GM12878 (cell line): Measurements from ENCODE around the gene WNK1. TPM values are rescaled to one million over a fixed set of nuclear protein-coding genes. Genes with fewer than 3 reads are reported as not detected.
A peak's percentile ranks its signal among the peaks of the same experiment; 100 is the strongest.

Source experiments
- ATF2 ChIP-seq: IDR thresholded peaks from 2 replicates; pipeline ENCODE4 v1.6.1; 2012; ENCODE audit warnings: low read length, inconsistent platforms
- BHLHE40 ChIP-seq, 2 experiments: fragments of 450-650 bp in 1 of 2; IDR thresholded peaks; 2 replicates each; pipeline ENCODE4 v1.6.1; 2011 to 2017; ENCODE audit warnings: low read depth in 2 of 2, borderline replicate concordance in 1 of 2, improper control_type of control experiment in 1 of 2, low read length in 1 of 2, mild to moderate bottlenecking in 1 of 2
- E2F8 ChIP-seq: fragments of 450-650 bp; IDR thresholded peaks from 2 replicates; pipeline ENCODE4 v1.6.1; 2018; ENCODE audit warnings: mild to moderate bottlenecking, low read depth, moderate library complexity; ENCODE audit not compliant: partially characterized antibody
- E4F1 ChIP-seq: fragments of 450-650 bp; IDR thresholded peaks from 2 replicates; pipeline ENCODE4 v1.6.1; 2018; ENCODE audit warnings: borderline replicate concordance, mild to moderate bottlenecking; ENCODE audit not compliant: partially characterized antibody
- ESRRA ChIP-seq: IDR thresholded peaks from 2 replicates; pipeline ENCODE4 v1.6.1; 2012; ENCODE audit warnings: mild to moderate bottlenecking, low read length, improper control_type of control experiment
- IRF4 ChIP-seq: IDR thresholded peaks from 2 replicates; pipeline ENCODE4 v1.6.1; 2011; ENCODE audit warnings: low read depth, low read length
- KAT2A ChIP-seq: conservative IDR thresholded peaks from 2 replicates; pipeline ENCODE4 v1.6.1; 2011; ENCODE audit warnings: low read depth, low read length; ENCODE audit not compliant: control insufficient read depth
- RB1 ChIP-seq: fragments of 450-650 bp; formaldehyde crosslinking; IDR thresholded peaks from 2 replicates; pipeline ENCODE4 v1.6.1; 2017; ENCODE audit warnings: mild to moderate bottlenecking, borderline replicate concordance
- RBBP5 ChIP-seq: fragments of 200-600 bp; sonication (generic); conservative IDR thresholded peaks from 2 replicates; pipeline ENCODE4 v1.6.1; 2016
- RELA ChIP-seq: fragments of 450-650 bp; IDR thresholded peaks from 2 replicates; pipeline ENCODE4 v1.8.0; 2014; ENCODE audit warnings: borderline replicate concordance; ENCODE audit not compliant: partially characterized antibody
- RUNX3 ChIP-seq: IDR thresholded peaks from 2 replicates; pipeline ENCODE4 v1.6.1; 2012; ENCODE audit warnings: low read length, inconsistent platforms
- SIX5 ChIP-seq: IDR thresholded peaks from 2 replicates; pipeline ENCODE4 v1.6.1; 2011; ENCODE audit warnings: mild to moderate bottlenecking, low read depth, low read length, moderate library complexity; ENCODE audit not compliant: severe bottlenecking
- ZBED1 ChIP-seq: IDR thresholded peaks from 2 replicates; pipeline ENCODE4 v1.6.1; 2016; ENCODE audit warnings: borderline replicate concordance
- ZBTB40 ChIP-seq: fragments of 450-650 bp; IDR thresholded peaks from 2 replicates; pipeline ENCODE4 v1.6.1; 2016; ENCODE audit warnings: mild to moderate bottlenecking, moderate library complexity, borderline replicate concordance
- ZNF207 ChIP-seq: fragments of 450-650 bp; IDR thresholded peaks from 2 replicates; pipeline ENCODE4 v1.6.1; 2014; ENCODE audit warnings: antibody characterized with exemption, mild to moderate bottlenecking, borderline replicate concordance
- ZNF24 ChIP-seq: fragments of 450-650 bp; IDR thresholded peaks from 2 replicates; pipeline ENCODE4 v1.6.1; 2017; ENCODE audit warnings: antibody characterized with exemption, mild to moderate bottlenecking
- polyA plus RNA-seq, 11 experiments: library from polyadenylated mRNA; depleted of rRNA in 4 of 11; unstranded in 6 of 11; stranded (reverse) in 5 of 11; fragments of >200 nt; fragmentation: Nextera tagmentation in 4 of 11; fragmentation: Illumina TruSeq in 1 of 11; extraction: Ambion mirVana in 4 of 11; extraction: Trizol in 1 of 11; gene quantifications; 1 replicate in 1 of 11; 2 replicates in 10 of 11; pipeline versions ENCODE4 v1.2.1 to v1.2.3, GENCODE V29; 2011 to 2016; ENCODE audit warnings: inconsistent platforms in 2 of 11, missing spikeins in 2 of 11, low read depth in 1 of 11
- total RNA-seq, 4 experiments: library from RNA; depleted of rRNA in 3 of 4; stranded (reverse); fragments of >200 nt in 3 of 4; fragmentation: Illumina TruSeq in 1 of 4; extraction: Trizol in 1 of 4; gene quantifications; 2 replicates each; pipeline versions ENCODE4 v1.2.1 to v1.2.3, GENCODE V29; 2013 to 2021

The WNK1 gene
- total and polyA plus RNA-seq, 10 of the 15 experiments (the other 5 are each of a cell fraction or from before 2014, with no cell fraction given): 9.6 to 151 (median 86.6) TPM

DNA sequence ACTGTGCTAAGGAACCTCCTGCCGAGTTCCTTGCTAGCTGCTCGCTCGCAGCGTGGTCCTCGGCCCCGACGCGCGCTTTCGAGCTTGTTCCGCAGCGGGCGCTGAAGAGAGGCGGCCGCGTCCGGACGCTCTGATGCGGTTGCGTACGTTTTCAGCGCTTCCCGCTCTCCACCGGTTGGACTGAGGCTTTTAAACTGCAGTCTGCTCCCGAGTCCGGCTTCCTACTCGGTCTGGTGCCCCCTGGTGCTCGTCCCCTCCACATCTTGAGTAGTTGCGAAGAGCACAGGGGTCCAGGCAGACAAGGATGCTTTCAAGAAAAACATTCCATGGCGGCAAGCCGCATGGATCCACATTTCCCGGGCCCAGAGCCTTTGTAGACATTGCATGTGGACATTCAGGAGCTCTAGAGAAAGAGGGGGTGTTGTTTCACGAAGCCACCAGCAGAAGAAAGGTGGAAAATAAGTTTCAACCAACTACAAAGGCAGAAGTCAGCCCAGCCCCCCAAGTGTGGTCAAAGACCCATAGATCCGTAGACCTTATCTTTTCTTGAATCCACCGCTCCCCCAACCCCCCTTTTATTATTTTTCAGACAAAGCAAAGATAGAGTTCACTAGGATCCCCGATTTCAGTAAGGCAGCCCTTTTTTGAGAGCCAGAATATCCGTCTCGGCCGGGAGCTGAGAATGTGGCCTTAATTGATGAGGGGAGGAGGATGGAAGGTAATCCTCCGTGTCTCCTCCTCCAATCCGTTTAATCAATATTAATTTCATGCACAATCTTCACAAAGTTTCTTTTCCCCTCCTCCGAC is 984 bp upstream of the WNK1 start (continued):
- peak; percentile 74 for TF ChIP-seq RUNX3
- TF ChIP-seq ZNF207: peak; percentile 93; the same call in 1 of the 2 replicates
- no peak for TF ChIP-seq RBBP5
- peak; percentile 91; the same call in 1 of the 2 replicates for TF ChIP-seq RB1
- no peak for TF ChIP-seq RELA
- TF ChIP-seq KAT2A: no peak
- no peak for TF ChIP-seq E4F1
- TF ChIP-seq IRF4: 0 out of 2 replicates have a peak, but pooled peaks have one; percentile 54
- TF ChIP-seq ATF2: no peak
- no peak for TF ChIP-seq E2F8
- no peak for TF ChIP-seq ZBTB40
- TF ChIP-seq ZNF24: peak; percentile 23; the same call in 1 of the 2 replicates
- TF ChIP-seq ESRRA: no peak
- no peak for TF ChIP-seq ZBED1
- TF ChIP-seq SIX5: no peak
- peak; percentile 18 to 50; a peak in 2 of 4 replicates for TF ChIP-seq BHLHE40 (IDR thresholded peaks at IDR 0.05; ENCODE audit: borderline replicate concordance in 1 of 2, low read depth in 2 of 2, low read length in 1 of 2)
